Measurements from ENCODE around the gene RFC3.
"Not testable (repeated sequence)": the region's sequence is repeated elsewhere in the genome, so short reads cannot be mapped to it uniquely, and the experiment has no call there.

RFC3 gene

GRCh38 chr13:33817901-33818706, at the start of gene RFC3:
TSS of gene RFC3 (plus strand) at chr13:33818149. CDS start at chr13:33818179, 30 bp downstream.
- DNase-seq: peak; percentile 37 to 93 (median 80)

- DNase-seq: no peak
These were observed 46.7 kb upstream of the RFC3 start for GRCh38 chr13:33771296-33771695.

- DNase-seq: no peak
These were observed 44.0 kb upstream of the RFC3 start for GRCh38 chr13:33773790-33774462.

GRCh38 chr13:33775339-33776108, 42.4 kb upstream of the RFC3 start:
- no peak for DNase-seq

- no peak for DNase-seq
These were observed 41.6 kb upstream of the RFC3 start for GRCh38 chr13:33776239-33776881.

- no peak for DNase-seq
These were observed 35.3 kb upstream of the RFC3 start for GRCh38 chr13:33782631-33783030.

GRCh38 chr13:33783212-33783611, 34.7 kb upstream of the RFC3 start:
- not testable (repeated sequence) for DNase-seq

GRCh38 chr13:33784738-33785137, 33.2 kb upstream of the RFC3 start:
- DNase-seq: no peak

GRCh38 chr13:33785384-33785783, 32.6 kb upstream of the RFC3 start:
- no peak for DNase-seq

- DNase-seq: no peak
These were observed 30.8 kb upstream of the RFC3 start for GRCh38 chr13:33787051-33787591.

GRCh38 chr13:33789066-33789606, 28.8 kb upstream of the RFC3 start:
- no peak for DNase-seq

- DNase-seq: no peak
These were observed 28.2 kb upstream of the RFC3 start for GRCh38 chr13:33789739-33790138.

- no peak for DNase-seq
These were observed 24.2 kb upstream of the RFC3 start for GRCh38 chr13:33793726-33794125.

- no peak for DNase-seq
These were observed 23.4 kb upstream of the RFC3 start for GRCh38 chr13:33794576-33794975.

GRCh38 chr13:33796095-33796494, 21.9 kb upstream of the RFC3 start:
- DNase-seq: no peak

GRCh38 chr13:33797622-33798021, 20.3 kb upstream of the RFC3 start:
- DNase-seq: no peak

- peak in 1 of 51 donors; percentile 7 for DNase-seq
These were observed 19.9 kb upstream of the RFC3 start for GRCh38 chr13:33798023-33798422.

GRCh38 chr13:33799950-33800592, 17.9 kb upstream of the RFC3 start:
- peak in 1 of 51 donors; percentile 29 for DNase-seq

GRCh38 chr13:33800646-33801186, 17.2 kb upstream of the RFC3 start:
- no peak for DNase-seq

Data from hypothalamus (tissue), 51 donors.